IPS DF 19.7 (cell line): ENCODE results near the gene KRT86.
"Not testable (repeated sequence)": the region's sequence is repeated elsewhere in the genome, so short reads cannot be mapped to it uniquely, and the experiment has no call there.

Source experiments
- DNase-seq: peaks from one replicate; pipeline ENCODE4 v3.0.0-alpha.2; 2013; ENCODE audit warnings: low read depth, low spot score

The KRT86 gene

GRCh38 chr12:52267699-52268098 is 6.7 kb upstream of the KRT86 start:
- no peak for DNase-seq

GRCh38 chr12:52268212-52268611 is 6.2 kb upstream of the KRT86 start:
- no peak for DNase-seq

- DNase-seq, result no peak
Measured at GRCh38 chr12:52270541-52271070, 3.8 kb upstream of the KRT86 start.

DNA sequence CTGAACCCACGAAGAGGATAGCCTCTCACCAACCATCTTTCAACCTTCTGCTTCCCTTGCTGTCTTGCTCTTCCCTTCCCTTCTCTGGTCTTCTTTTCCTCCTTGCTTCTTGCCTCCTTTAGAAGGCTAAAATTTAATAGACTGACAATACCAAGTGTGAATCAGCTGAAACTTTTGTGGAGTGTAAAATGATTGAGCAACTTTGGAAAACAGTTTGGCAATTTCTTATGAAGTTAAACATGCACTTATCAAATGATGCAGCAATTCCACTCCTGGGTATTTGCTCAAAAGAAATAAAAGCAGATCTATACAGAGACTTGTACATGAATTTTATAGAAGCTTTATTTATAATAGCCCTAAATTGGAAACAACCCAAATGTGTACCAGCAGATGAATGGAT is 3.3 kb upstream of the KRT86 start:
- DNase-seq, result no peak

DNA sequence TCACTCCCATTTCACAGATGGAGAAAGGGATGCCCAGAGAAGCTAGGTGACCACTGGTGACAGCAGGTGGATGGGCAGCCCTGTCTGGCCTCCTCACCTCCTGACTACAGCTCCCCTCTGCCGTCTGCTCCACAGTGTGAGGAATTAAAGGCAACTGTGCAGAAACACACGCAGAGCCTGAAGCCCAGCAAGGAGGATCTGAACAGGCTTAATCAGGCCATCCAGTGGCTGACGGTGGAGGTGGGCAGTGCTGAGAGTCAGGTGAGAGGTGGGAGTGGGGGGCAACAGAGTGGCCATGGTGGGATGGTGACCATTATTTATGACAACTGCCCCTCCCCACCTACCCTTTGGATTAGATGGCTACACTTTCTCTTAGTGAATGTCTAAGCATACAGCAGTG is 1.2 kb downstream of the KRT86 start:
- no peak for DNase-seq

DNA sequence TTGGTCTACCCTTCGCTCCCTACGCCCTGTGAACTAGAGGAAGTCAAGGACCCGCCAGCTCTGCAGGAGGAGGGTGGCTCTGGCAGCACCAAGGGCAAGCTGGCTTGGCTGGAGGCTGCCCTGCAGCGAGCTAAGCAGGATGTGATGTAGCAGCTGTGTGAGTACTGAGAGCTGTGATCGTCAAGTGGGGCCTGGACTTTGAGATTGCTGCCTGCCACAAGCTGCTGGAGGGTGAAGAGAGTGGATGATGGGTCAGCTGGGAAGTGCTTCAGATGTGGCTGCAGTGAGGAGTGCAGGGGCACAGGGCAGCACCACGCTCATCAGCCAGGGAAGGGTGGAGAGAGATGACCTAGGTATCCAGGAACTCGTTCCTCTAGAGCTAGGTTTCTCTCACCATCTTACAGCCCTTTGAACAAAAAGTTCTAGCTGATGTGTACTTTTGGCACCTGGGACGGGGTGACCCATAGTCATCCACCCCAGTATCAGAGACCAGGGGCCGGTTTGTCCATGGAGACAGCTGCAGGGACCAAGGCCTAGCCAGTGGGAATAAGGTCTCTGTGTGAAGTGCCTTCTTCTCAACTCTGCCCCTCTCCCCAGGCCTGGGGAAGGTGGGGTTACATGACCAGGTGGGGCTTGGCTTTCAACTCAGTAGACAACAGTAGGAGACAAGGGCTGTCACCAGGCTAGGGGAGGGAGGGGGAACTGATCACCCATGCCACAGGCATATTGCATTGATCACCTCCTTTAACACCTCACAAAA is 3.2 kb downstream of the KRT86 start:
- DNase-seq, result no peak

DNA sequence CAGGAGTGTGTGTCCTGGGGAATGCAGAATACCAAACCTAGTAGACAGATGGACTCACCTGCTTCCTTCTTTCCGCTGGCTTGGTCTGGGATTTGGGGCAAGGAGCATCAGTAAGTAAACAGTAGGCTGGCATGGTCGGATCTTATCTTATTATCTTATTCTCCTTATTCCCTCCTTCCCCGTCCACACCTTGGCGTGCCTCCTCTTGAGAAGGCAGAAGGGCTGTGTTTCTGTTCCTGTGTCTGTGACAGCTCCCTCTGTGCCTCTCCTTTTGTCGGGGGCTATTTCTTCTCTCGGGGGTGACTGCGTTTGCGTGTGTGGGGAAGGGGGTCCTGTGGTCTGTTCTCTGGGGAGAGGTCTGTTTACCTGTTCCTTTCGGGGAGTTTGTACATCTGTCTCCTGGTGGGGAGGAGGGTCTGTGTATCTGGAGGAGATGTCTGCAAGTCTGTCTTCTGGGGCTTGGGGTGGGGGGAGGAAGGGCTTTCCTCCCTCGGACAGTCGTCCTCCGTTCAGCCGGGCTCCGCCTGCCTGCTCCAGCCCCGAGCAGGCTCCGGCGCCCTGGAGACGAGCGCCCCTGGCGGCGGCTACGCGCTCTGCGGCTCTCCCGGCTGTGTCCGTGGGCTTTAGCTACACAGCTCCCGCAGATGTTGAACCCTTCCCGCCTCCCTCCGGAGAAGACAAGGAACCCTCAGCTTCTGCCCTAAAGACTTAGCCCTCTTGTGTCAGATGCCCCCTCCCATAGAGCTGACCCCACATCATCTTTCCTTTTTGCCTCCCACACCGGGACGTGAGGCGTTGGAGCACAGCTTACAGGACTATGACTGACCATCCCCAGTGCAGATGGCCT is 4.4 kb downstream of the KRT86 start:
- DNase-seq, result no peak

DNA sequence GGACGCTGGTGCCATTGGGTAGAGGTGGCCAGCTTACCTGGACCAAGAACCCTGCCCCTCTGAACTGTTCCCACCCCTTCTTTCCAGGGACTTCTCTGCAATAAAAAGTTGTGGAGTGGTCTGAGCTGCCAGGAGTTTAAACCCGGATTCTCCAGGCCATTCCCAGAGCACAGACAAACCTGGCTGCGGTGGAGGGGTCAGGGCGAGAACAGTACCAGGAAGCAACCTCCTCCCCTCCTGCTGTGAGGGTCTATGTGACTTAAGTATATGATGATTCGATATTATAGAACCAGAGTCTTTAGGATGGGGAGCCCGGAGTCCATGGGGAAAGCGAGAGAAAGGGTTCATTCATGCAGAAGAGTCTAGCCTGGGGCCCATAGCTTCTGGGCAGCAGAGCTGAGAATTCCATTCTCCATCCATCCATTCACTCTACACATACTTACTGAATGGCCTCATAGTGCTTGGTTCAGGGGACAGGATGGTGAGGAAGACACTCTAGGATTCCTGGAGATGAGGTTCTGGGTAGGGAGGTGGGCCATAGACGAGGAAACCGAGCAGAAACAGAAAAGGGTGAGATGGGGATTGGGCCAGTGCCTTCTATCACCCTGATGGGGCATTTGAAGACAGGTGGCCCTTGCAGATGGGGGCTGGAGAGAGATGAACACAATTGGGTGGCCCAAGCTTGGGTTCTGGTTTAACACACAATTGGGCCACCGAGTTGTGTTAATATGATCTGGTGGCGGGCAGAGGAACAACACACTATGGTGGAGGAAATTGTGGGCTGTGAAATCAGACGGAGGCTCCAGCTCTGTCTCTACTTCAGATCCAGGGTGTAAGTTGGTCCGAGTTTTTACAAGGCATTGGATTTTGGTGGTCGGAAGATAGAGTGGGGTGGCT is 5.2 kb downstream of the KRT86 start:
- DNase-seq, result no peak

DNA sequence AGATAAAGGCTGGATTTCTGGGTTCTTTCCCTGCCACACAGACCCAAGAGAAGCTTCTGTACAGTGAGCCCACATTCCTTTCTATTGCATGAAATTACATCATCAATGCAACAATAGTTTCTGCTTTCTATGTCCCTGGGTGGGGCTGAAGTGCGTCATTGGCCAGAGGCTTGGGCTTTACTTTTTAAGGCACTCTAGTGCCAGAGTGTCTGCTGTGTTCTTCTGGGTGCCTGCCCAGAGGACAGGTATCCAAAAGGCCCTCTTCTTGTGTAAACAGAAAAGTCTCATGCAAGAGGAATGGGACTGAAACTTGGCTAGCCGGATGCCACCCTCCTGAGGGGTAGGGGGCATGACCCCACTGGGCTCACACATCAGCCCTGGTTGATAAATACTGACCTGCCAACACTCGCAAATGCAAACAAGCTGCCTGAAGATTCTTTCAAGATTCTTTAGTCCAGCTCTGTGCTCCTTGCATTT is 5.9 kb downstream of the KRT86 start:
- no peak for DNase-seq

DNA sequence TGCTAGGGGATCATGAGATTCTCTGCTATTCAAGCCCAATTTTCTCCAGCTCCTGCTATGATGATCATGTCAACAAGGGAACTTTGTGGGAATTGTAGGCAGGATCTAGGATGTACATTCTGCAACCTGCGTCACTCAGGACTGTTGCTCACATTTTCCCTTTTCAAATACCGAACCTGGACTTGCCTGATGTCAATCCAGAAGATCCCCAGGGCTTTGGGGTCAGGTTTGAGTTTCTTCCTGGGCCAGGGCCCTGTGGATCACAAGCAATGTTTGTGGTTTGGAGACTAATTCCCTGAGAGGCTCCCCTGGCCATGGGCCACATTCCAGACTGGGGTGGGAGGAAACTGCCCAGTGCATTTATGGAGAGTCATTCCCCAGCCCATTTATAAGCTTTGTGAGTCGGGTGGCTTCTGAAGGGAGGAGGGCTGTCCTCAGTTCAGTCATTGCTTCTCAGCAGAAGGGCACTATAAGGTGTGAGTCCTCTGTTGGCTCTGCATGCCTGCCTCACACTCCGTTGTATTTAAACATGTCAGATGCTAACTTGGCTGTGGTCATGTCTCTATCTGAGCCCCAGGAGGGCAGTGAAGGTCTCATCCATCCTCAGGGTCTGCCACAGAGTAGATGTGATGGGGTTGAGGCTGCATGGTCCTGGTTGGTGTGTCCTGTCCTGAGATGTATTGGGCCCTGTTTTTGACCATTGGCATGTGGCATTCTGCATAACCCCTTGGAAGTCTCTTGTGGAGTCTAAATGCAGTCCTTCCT is 6.5 kb downstream of the KRT86 start:
- DNase-seq, result no peak

GRCh38 chr12:52284562-52285171 is 10.2 kb downstream of the KRT86 start:
- DNase-seq, result no peak

GRCh38 chr12:52285172-52285745 is 10.8 kb downstream of the KRT86 start:
- no peak for DNase-seq

DNA sequence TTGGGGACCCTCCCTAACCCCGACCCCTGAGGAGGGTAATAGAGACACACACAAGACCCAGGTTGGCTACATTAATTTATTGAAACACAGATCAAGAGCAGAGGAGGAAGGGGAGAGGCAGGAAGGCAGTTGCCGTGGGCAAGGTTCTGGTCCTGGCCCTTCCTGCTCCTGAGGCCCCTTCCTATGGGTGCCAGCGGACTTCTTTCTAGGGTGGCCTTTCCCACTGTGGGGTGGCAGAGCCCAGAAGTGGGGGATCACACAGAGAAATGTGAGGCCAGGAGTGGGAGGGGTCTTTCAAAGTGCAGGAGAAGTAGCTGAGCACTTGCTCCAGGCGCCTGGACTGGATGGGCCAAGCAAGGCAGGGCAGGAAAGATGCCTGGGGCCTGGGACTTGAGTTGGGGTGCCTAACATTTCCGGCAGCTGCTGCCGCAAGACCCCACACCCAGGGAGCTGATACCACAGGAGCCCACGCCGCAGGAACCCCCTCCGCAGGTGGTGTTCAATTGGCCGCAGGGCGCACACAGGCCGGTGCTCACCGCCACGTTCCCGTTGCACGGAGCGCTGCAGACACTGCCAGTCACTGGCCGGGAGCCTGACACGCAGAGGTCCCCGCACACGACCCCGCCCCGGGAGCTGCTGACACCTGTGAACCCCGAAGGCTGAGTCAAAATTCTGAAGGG is 11.5 kb downstream of the KRT86 start:
- no peak for DNase-seq

- not testable (repeated sequence) for DNase-seq
Measured at GRCh38 chr12:52286857-52287785, 12.7 kb downstream of the KRT86 start.

- DNase-seq, result not testable (repeated sequence)
Measured at GRCh38 chr12:52287816-52288805, 13.7 kb downstream of the KRT86 start.

- DNase-seq, result not testable (repeated sequence)
Measured at GRCh38 chr12:52290483-52291134, 16.2 kb downstream of the KRT86 start.
